CD14-positive monocyte (primary cell): ENCODE results near the gene GPI. TPM values are rescaled to one million over a fixed set of nuclear protein-coding genes. Genes with fewer than 3 reads are reported as not detected.

Source experiments
- DNase-seq, 3 donors: peaks; one replicate each; pipeline ENCODE4 v3.0.0-alpha.2; 2011 to 2022
- H2AFZ ChIP-seq: 2 replicates; pipeline ENCODE4 v1.6.0; 2012; ENCODE audit warnings: mild to moderate bottlenecking, low read depth, low read length, inconsistent platforms; ENCODE audit not compliant: insufficient read depth, poor library complexity, severe bottlenecking
- H3K27ac ChIP-seq, 2 donors: 1 replicate in 1 of 2; 2 replicates in 1 of 2; pipeline ENCODE4 v1.5.1; 2012 to 2013; ENCODE audit warnings: low read length in 2 of 2, control low read depth in 1 of 2, inconsistent platforms in 1 of 2, low read depth in 1 of 2, mild to moderate bottlenecking in 1 of 2
- H3K27me3 ChIP-seq, 2 donors: one replicate each; pipeline versions ENCODE4 v1.6.0 to v1.6.1; 2011 to 2013; ENCODE audit warnings: low read length in 2 of 2; ENCODE audit not compliant: control insufficient read depth in 2 of 2, insufficient read depth in 2 of 2
- H3K36me3 ChIP-seq, 2 donors: replicated peaks in 1 of 2; 1 replicate in 1 of 2; 2 replicates in 1 of 2; pipeline versions ENCODE4 v1.5.1 to v1.6.1; 2012 to 2013; ENCODE audit warnings: low read length in 2 of 2, control low read depth in 1 of 2, inconsistent platforms in 1 of 2, mild to moderate bottlenecking in 1 of 2; ENCODE audit not compliant: insufficient read depth in 2 of 2, control insufficient read depth in 1 of 2
- H3K4me1 ChIP-seq, 2 donors: 1 replicate in 1 of 2; 2 replicates in 1 of 2; pipeline versions ENCODE4 v1.5.1 to v1.6.1; 2012 to 2013; ENCODE audit warnings: low read length in 2 of 2, control low read depth in 1 of 2, inconsistent platforms in 1 of 2, mild to moderate bottlenecking in 1 of 2, moderate library complexity in 1 of 2; ENCODE audit not compliant: insufficient read depth in 2 of 2, control insufficient read depth in 1 of 2
- H3K4me2 ChIP-seq: replicated peaks from 2 replicates; pipeline ENCODE3; 2012; ENCODE audit warnings: low read length, moderate library complexity, mild to moderate bottlenecking; ENCODE audit not compliant: poor library complexity, severe bottlenecking; ENCODE audit errors: extremely low read depth
- H3K4me3 ChIP-seq, 3 experiments: fragments of 200-600 bp in 1 of 3; sonication (generic) in 1 of 3; replicated peaks in 1 of 3; 1 replicate in 2 of 3; 2 replicates in 1 of 3; pipeline ENCODE4 v1.5.1; 2011 to 2013; ENCODE audit warnings: low read length in 3 of 3, mild to moderate bottlenecking in 3 of 3, control low read depth in 2 of 3, low read depth in 2 of 3, inconsistent platforms in 1 of 3, moderate library complexity in 1 of 3
- H3K79me2 ChIP-seq: 2 replicates; pipeline ENCODE4 v1.6.0; 2012; ENCODE audit warnings: mild to moderate bottlenecking, control low read depth, inconsistent platforms, low read length, moderate library complexity; ENCODE audit not compliant: insufficient read depth
- H3K9ac ChIP-seq: 2 replicates; pipeline ENCODE4 v1.6.0; 2017; ENCODE audit warnings: low read length, mild to moderate bottlenecking; ENCODE audit not compliant: insufficient read depth, poor library complexity, severe bottlenecking
- H3K9me3 ChIP-seq, 2 donors: replicated peaks in 1 of 2; 1 replicate in 1 of 2; 2 replicates in 1 of 2; pipeline versions ENCODE4 v1.5.1 to v1.6.1; 2012 to 2013; ENCODE audit warnings: low read length in 2 of 2, control low read depth in 1 of 2; ENCODE audit not compliant: control insufficient read depth in 1 of 2, insufficient read depth in 1 of 2
- H4K20me1 ChIP-seq: 2 replicates; pipeline ENCODE4 v1.6.0; 2012; ENCODE audit warnings: mild to moderate bottlenecking, low read length, control low read depth, moderate library complexity; ENCODE audit not compliant: insufficient read depth
- H3K27ac Mint-ChIP-seq, 7 donors: one replicate each; pipeline ENCODE4 v1.8.0; 2020; ENCODE audit warnings: mild to moderate bottlenecking in 7 of 7, mixed read lengths in 7 of 7, moderate library complexity in 6 of 7, inconsistent platforms in 2 of 7
- H3K27me3 Mint-ChIP-seq, 3 donors: one replicate each; pipeline ENCODE4 v1.8.0; 2021 to 2022; ENCODE audit warnings: low read depth in 3 of 3, mild to moderate bottlenecking in 3 of 3, mixed read lengths in 3 of 3, moderate library complexity in 3 of 3, inconsistent platforms in 1 of 3
- H3K36me3 Mint-ChIP-seq, 2 donors: one replicate each; pipeline ENCODE4 v1.8.0; 2020; ENCODE audit warnings: mixed read lengths in 2 of 2, inconsistent platforms in 1 of 2, mild to moderate bottlenecking in 1 of 2
- H3K4me1 Mint-ChIP-seq: one replicate; pipeline ENCODE4 v1.8.0; 2020; ENCODE audit warnings: mild to moderate bottlenecking, mixed read lengths
- H3K4me3 Mint-ChIP-seq, 2 donors: one replicate each; pipeline ENCODE4 v1.8.0; 2020; ENCODE audit warnings: mild to moderate bottlenecking in 2 of 2, mixed read lengths in 2 of 2, moderate library complexity in 1 of 2
- H3K9me3 Mint-ChIP-seq, 7 donors: one replicate each; pipeline ENCODE4 v1.8.0; 2020 to 2022; ENCODE audit warnings: mixed read lengths in 7 of 7, mild to moderate bottlenecking in 6 of 7, moderate library complexity in 6 of 7, inconsistent platforms in 2 of 7
- CTCF ChIP-seq: fragments of 200-600 bp; IDR thresholded peaks from one replicate; pipeline ENCODE4 v1.8.0; 2022; ENCODE audit warnings: antibody characterized with exemption, mild to moderate bottlenecking
- WGBS: methylation state at CpG from one replicate; pipeline ENCODE4 v1.1.5; 2013; ENCODE audit warnings: missing lambda C conversion rate; ENCODE audit not compliant: insufficient coverage; 5-methylcytosine and 5-hydroxymethylcytosine counted together
- intact Hi-C, 2 donors: fragments of 100-400 bp; cut with micrococcal nuclease; formaldehyde crosslinking; loops; one replicate each; pipeline versions ENCODE4 v1.15.0 to v1.15.1; 2023
- polyA plus RNA-seq, 3 donors: library from polyadenylated mRNA; depleted of rRNA in 1 of 3; unstranded in 2 of 3; stranded (reverse) in 1 of 3; fragments of 300-500 nt in 2 of 3; fragments of >200 nt in 1 of 3; fragmentation: Illumina TruSeq in 2 of 3; gene quantifications; 1 replicate in 2 of 3; 2 replicates in 1 of 3; pipeline ENCODE4 v1.2.3, GENCODE V29; 2012 to 2021

The GPI gene
- polyA plus RNA-seq, 3 donors = 81.2 to 107 (median 95.3) TPM

- Histone ChIP-seq H4K20me1 (no peaks in the 10 kb centered on the region), H3K27ac (no peak overlapping the region), H3K79me2 (no peaks in the 10 kb centered on the region), H3K4me2 (no peak overlapping the region), H3K9me3 (no peaks in the 10 kb centered on the region), H3K27me3 (no peaks in the 10 kb centered on the region), H3K4me1 (no peaks in the 10 kb centered on the region), H2AFZ (no peak overlapping the region), H3K36me3 (peaks cover 83 to 99% of the 10 kb centered on the region in 2 donors), H3K4me3 (no peak overlapping the region), H3K9ac (no peak overlapping the region)
- peak overlapping the region in 1 of 7 donors; percentile 32 for H3K27ac Mint-ChIP-seq
- no peak overlapping the region for H3K4me3 Mint-ChIP-seq
- 100% methylated on average over 3 of the region's 4 CpGs for WGBS
- no peak for DNase-seq
- H3K27me3 Mint-ChIP-seq = no peaks in the 10 kb centered on the region
- TF ChIP-seq CTCF = no peak
- intact Hi-C loops = no loop called here
- H3K36me3 Mint-ChIP-seq = peaks cover 85 to 98% of the 10 kb centered on the region in 2 donors
- no peaks in the 10 kb centered on the region for H3K4me1 Mint-ChIP-seq
- H3K9me3 Mint-ChIP-seq = no peaks in the 10 kb centered on the region
Observed at GRCh38 chr19:34382471-34382870, 17.5 kb downstream of the GPI start.

- H3K4me3 ChIP-seq = no peak overlapping the region
- no peak overlapping the region for H3K4me3 Mint-ChIP-seq
- no peaks in the 10 kb centered on the region for H3K9me3 Mint-ChIP-seq
- no peaks in the 10 kb centered on the region for H3K79me2 ChIP-seq
- H3K4me2 ChIP-seq = no peak overlapping the region
- 99% methylated on average over 5 of the region's 5 CpGs for WGBS
- no peaks in the 10 kb centered on the region for H4K20me1 ChIP-seq
- no peak overlapping the region for H3K27ac ChIP-seq
- no peak overlapping the region for H2AFZ ChIP-seq
- intact Hi-C loops = no loop called here
- H3K36me3 Mint-ChIP-seq = peaks cover 84 to 98% of the 10 kb centered on the region in 2 donors
- H3K27ac Mint-ChIP-seq = peak overlapping the region in 1 of 7 donors; percentile 10
- H3K9ac ChIP-seq = no peak overlapping the region
- no peaks in the 10 kb centered on the region for H3K27me3 ChIP-seq
- TF ChIP-seq CTCF = no peak
- H3K36me3 ChIP-seq = peaks cover 85 to 99% of the 10 kb centered on the region in 2 donors
- no peaks in the 10 kb centered on the region for H3K4me1 ChIP-seq
- no peaks in the 10 kb centered on the region for H3K9me3 ChIP-seq
- H3K27me3 Mint-ChIP-seq = no peaks in the 10 kb centered on the region
- H3K4me1 Mint-ChIP-seq = no peaks in the 10 kb centered on the region
- no peak for DNase-seq
Observed at GRCh38 chr19:34383599-34383998, 18.6 kb downstream of the GPI start.
